RCC 7860 (cell line): ENCODE data around the gene PRRC1.

Experiments used
- DNase-seq: peaks from one replicate; pipeline ENCODE4 v3.0.0-alpha.2; 2015; ENCODE audit warnings: low spot score
- FAIRE-seq: peaks from 2 replicates; lab custom pipeline; 2012; peaks lifted over from hg19 to GRCh38; lab: Jason Lieb, UNC

The PRRC1 gene

DNA sequence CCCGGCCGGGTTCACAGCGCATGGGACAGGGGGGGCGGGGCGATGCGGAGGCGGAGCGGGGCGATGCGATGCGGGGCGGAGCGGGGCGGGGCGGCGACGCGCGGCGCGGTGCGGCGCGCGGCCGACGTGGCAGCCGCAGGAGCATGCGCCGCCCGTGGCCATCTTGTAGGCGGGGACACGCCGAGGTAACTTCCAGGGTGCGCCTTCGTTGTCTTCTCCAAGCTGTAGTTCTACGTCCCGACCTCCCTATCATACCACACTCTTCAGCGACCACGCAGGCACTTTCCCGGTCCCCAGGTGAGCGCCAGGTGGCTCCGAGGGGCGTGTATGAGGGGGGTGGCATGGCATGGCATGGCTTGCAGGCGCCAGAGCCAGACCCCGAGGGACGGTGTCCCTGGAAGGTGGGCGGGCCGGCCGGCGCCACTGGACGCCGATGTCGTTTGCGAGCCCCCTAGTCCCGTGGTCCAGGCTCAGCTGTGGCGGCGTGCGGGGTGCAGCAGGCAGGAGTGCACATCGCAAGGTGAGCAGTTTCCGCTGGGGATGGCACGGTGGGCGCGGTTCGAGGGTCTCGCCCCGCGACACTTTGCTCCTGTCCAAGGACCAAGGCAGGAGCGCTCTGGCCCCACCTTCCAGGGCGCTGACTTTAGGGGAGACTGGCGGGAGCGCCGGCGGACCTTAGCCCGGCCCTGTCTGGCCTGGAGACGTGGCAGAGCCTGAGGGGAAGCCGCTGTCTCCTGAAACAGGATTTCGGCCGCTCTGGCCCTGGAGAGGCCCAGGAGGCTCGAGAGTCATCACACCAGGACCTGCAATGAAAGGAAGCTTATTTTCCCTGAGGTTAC, at the start of gene PRRC1:
Gene PRRC1 (plus strand): TSS at position 161 of the 839 bp plus-strand sequence. CDS start 5,840 bp downstream, outside the sequence.
- FAIRE-seq (no peak), DNase-seq (peak; percentile 65)

DNA sequence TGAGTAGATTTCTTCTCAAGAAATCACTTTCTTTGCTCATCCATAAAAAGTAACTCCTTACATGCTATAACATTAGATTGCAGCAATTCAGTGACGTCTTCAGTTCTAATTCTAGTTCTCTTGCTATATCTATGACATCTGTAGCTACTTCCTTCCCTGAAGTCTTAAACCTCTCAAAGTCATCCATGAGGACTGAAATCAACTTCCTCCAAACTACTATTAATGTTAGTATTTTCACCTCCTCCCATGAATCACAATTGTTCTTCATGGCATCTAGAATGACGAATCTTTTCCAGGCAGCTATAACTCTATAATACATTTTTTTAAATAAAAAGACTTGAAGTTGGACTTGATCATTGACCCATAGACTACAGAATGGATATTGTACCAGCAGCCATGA, 46.2 kb upstream of the PRRC1 start:
- FAIRE-seq: no peak

DNA sequence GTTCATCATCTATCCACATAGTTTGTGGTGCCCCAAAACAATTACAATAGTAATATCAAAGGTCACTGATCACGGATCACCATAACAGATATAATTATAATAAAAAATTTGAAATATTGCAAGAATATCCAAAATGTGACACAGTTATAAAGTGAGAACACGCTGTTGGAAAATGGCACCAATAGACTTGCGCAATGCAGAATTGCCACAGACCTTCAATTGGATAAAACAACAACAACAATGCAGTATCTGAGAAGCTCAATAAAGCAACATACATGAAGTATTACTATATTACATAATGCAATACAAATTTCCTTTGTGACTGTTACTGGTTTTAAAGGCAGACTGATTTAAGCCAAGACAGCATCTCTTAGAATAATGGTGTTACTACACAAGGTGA, 44.7 kb upstream of the PRRC1 start:
- DNase-seq (no peak), FAIRE-seq (no peak)

More for the DNA sequence above, 46.2 kb upstream of the PRRC1 start:
- DNase-seq: no peak

DNA sequence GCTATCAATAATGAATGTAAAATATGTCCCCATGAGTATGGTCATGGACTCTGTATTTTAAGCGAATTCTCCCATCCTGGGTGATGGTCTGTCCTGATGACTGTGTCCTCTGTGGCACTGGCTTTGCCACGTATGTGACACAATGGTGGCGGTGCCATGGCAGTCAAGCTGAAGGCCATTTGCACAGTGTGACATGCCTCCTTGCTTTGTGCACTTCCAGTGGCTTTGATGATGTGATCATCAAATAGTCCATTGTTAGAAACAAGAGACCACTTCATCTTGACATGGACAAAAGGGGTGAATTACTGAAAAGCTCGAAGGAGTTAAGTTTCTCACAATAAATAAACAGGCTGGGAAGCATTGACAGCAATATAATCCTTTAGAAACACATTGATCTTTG, 31.0 kb upstream of the PRRC1 start:
- FAIRE-seq (no peak), DNase-seq (no peak)

DNA sequence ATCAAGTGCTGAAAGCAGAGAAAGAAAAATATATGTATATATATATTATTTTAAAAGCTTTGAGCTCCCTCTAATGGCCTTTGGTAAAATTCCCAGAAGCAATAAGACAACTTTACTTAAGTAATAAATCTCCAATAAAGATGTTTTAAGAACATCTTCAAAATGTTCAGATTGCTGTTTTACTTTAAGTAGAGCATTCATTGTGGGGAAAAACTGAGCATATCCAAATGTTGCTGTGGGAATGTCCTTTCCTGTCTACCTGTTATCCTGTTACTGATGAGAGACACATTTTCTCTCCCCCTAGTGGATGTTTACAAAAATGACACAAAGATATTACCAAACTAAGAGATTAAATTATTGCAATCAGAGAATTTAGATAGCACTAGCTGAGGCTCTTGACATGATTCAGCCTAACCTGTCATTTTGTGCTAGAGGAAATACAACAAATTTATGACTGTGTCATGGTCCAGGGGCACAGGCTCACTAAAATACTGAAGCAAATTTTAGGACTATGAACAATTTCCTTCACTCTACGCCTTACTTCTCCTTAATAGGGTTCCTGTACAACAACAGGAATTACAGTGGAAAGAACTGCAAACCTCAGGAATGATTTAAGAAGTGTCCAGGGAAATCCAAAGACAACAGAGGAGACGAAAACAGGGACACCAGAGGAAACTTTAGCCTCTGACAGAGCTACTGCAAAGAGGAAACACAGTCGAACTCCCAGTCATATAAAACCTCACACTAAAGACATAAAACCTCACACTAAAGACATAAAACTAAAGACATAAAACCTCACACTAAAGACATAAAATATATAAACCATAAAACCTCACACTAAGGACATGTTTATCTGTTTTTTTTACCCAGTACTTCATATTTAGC, 24.3 kb upstream of the PRRC1 start:
- DNase-seq (peak; percentile 60), FAIRE-seq (peak; percentile 81)

DNA sequence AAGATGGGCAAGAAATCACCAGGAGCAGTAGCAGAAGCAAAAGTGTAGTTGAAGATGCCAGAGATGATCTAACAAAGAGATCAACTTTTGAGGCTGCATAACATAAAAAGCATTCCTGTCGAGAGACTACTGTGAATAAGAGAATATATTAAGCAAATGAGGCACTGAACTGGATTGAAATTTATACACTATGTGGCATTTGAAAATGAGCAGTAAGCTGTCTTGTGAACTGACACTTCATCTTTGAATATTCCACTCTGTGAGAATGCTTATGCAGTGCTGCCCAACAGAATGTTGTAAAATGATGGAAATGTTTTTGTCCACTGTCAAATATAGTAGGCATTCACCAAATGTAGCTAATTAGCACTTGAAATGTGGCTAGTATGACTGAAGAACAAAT, 18.9 kb upstream of the PRRC1 start:
- FAIRE-seq: no peak
- no peak for DNase-seq

DNA sequence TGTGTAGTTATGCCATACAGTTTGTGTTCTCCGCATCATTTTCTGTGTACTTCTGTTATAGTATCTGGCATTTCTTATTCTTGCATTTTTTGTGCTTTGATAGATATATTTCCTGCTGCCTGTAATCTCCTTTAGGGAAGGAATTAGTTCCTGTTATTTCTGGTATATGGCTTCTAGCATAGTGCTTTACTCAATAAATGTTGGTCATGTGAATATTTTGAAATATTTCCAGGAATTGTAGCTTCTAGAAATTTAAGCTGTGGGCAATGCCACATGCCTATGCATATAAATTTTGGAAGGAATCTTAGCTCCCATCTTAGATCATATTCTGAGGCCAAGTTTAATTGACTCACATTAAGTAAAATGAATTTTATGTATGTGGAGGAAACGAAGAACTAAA, 11.5 kb upstream of the PRRC1 start:
- DNase-seq: no peak
- no peak for FAIRE-seq

DNA sequence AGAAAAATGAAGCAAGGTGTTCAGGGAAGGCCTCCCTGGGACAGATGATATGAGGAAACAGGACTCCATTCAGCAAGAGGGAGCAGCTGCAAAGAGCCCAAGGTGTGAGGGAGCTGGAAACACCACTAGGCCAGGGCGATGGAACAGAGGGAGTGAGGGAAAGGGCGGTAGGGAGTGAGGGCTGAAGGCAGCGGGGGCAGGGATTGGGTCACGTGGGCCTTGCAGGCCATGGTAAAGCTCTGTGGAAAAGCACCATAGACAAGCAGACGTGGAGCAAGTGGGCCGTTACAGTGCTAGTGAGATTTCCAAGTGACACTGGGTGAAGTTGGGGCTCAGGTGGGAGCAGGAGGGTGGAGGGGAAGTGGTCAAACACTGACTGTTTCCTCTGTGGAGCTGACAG, 10.8 kb upstream of the PRRC1 start:
- DNase-seq (no peak), FAIRE-seq (no peak)

DNA sequence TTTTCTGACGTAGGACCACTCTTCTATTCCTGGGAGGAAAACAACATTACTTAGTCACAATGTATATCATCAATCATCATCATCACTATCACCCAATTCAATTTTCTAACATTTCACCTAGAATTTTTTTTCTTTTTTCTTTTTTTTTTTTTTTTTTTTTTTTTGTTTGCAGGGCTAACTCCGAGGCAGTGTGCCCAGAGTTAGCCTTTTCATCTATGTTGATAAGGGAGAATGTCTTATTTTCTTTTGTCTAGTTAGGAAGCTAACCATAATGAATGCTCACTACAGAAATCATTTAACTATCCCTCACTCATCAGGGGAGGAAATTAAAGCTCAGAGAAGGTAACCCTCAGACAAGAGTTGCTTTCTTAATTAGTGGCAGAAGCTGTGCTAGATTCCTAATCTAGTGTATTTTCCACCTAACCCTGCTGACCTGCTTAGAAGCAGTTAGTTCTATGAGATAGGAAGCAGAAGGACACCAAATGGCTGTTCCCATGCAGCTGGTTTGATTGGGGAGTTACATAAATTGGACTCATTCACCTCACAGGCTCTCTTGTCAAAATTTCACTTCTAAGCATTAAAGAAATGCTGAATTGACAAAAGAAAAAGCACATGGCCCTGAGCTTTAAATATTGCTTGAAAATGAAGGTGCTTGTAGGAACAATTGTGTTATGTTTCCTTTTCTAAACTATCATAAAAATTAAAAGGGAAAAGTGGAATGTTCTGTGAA, 8.6 kb upstream of the PRRC1 start:
- FAIRE-seq (no peak), DNase-seq (no peak)

DNA sequence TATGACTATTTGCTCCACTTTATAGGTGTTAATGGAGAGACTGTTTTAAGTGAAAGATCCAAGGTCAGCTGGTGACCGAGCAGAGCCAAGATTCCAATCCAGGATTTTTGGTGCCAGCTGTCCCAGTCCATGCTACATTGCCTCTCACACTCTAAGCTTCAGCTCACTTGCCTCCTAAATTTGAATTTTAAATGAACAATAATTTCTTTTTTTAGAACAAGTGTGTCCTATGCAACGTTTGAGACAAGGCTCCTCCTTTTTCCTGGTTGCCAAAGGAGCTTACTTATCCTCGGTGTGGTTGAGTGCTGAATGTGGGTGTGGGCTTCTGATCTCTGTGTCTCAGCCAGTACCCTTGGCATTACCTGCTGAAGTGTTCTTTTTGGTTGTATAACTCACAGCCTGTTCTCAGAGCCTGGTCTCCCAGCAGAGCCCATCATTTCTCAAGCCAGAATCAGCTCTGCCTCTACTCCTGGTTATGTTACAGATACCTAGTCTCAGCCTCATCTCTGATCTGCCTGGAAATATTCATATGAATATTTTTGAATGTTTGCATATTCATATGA, 4.0 kb upstream of the PRRC1 start:
- FAIRE-seq (no peak), DNase-seq (no peak)

DNA sequence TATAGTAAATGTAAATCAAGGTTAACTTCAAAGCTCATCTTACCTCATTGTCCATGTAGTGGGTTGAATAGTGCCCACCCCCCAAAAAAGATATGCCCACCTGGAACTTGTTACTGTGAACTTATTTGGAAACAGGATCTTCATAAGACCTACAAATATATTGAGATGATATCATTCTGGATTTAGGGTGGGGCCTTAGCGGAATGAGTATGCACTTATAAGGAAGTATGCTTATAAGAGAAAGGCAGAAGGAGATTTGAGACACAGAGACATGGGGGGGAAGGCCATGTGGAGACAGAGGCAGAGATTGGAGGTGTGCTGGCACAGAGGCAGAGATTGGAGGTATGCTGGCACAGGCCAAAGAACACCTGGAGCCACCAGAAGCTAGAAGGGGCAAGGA, 2.6 kb upstream of the PRRC1 start:
- FAIRE-seq: no peak
- DNase-seq: no peak

DNA sequence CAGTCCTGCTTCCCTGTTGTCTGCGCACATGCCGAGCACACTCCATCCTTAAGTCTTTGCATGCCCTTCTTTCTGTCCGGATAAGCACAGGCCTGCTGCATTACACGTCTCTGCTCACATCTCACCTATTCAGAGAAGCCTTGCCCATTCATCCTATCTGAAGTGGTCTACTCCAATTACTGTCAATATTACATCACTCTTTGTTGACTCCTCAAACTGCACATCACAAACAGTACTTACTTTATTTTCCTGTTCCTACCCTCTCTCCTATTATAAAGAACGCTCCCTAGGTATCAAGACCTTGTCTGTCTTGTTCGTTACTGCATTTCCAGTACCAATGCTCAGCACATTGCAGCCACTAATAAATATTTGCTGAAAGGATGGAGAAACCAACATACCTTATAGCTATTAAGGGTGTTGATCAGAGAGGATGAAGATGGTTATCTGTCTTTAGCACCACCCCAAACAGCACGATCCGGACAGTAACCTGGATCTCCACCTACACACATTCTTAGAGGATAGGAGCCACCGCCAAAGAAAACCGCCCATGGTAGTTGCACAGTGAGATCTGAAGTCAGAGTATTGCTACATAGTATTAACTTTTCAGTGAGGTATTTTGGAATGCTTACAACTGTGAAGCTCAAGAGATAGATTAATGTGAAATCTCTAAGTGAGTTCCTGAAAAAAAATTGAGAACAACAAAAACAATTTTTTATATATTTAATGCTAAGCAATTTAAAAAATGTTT, 1.6 kb upstream of the PRRC1 start:
- DNase-seq (no peak), FAIRE-seq (no peak)

DNA sequence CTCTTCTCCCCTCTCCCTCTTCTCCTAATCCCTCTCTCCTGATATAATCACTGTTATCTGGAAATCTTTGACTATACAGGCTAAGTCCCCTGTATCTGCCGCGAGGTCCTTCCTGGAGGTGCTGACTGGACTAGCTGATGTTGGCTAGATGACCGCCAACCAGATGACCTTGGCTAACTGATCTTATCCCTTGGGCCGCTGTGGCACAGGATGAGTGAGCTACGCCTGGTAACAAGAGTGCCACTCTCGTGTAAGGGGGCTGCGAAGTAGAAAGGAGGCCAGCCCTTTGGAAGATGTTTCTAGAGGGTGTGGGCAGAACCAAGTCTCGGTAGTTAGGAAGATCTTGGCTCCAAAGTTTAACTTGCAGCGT, 345 bp upstream of the PRRC1 start:
- DNase-seq: peak; percentile 47
- no peak for FAIRE-seq

DNA sequence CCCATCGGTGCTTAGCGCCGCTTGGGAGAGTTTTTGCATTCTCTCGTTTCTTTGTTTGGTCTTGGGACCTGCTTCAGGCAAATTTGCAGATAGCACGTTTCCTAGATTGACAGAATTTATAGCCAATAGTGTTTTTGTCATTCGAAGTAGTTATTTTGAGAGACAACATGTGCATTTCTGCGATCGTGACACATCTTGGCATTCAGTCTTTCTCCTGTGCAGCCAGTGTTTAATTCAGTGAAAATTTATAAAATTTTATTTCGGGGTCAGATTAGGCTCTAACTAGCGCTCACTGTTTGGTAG, 830 bp downstream of the PRRC1 start:
- FAIRE-seq (no peak), DNase-seq (no peak)

DNA sequence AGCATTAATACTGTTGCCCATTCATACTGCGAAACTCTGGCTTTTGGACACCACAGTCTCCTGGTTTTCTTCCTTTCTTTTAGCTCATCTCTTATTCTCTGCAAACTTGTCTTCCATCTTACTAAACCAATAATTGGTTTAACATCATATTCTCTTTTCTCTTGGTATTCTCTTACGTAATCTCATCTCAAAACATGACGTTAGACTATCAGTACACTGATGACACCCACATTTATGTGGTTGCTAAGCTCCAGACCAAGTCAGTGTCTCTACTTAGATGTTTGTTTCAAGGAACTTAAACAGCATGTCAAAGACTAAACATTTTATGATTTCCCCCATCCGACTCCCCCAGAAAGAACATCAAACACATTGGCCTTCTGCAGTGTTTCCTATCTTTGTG, 2.1 kb downstream of the PRRC1 start:
- FAIRE-seq (no peak), DNase-seq (no peak)

DNA sequence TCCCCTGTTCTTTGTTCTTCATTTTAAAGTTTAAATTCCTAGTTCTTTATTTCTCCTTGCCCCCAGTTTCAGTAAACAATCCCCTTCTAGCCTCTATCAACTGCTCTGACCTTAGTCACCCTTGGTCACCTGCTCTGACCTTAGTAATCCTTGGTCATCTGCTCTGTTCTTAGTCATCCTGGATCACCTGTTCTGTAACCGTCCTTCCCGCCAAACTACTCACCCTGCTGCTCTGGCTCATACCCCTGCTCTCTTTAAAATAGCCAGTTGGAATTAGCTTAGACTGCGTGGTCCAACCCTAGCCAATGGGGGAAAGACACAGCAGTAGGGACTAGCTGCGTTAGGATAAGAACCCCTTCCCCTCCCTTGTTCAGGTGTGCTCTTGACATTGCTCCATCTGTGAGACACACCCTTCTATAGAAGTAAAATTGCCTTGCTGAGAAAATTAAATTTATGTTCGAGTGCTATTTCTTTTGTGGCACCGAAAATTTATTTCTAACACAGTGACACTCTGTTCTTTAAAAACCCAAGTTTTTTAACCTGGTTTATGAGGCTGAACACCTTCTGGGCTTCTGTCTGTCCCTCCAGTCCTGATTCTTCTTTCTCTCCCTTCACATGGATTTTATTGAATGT, 3.8 kb downstream of the PRRC1 start:
- no peak for DNase-seq
- no peak for FAIRE-seq

DNA sequence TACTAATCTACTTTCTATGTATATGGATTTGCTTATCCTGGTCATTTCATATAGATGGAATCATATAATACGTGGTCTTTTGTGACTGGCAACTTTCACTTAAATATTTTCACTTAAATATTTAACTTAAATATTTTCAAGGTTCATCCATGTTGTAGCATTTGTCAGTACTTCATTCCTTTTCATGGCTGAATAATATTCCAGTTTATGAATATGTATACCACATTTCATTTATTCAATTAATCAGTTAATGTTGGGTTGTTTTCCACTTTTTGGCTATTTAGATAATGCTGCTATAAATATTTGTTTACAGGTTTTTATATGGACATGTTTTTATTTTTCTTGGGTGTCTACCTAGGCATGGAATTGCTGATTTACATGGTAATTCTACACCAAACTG, 7.7 kb downstream of the PRRC1 start:
- FAIRE-seq: no peak
- DNase-seq: no peak

DNA sequence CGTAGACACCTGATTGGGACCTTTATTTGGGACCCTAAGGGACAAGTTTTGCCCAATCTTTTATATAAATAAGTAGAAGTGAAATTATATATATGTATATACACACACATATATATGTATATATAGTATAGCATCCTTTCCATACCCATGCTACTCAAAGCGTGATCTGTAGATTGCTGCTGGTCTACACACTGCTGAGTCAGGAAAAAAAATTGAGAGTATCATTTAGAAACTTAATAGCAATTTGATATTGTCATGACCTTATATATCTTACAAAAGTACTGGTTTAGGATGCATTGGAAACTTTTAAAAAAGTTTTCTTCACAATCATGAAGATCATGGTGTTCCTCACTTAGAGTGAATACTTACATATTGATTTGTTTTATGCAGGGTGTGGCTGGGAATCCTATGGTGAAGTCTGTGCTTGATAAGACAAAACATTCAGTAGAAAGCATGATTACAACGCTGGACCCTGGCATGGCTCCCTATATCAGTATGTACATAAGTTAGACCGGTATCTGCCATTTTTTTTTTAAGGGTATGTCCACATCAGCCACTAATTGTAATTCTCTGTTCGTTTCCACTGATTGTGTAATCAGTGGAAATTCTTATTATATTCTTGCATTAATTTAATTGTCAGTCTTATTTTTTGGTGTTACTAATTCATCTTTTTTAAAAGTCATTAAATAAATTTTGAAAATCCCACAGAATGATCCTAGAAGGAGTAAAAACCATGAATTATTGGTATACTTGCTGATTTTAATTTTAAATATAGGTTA, 12.7 kb downstream of the PRRC1 start:
- DNase-seq: no peak
- FAIRE-seq: no peak

DNA sequence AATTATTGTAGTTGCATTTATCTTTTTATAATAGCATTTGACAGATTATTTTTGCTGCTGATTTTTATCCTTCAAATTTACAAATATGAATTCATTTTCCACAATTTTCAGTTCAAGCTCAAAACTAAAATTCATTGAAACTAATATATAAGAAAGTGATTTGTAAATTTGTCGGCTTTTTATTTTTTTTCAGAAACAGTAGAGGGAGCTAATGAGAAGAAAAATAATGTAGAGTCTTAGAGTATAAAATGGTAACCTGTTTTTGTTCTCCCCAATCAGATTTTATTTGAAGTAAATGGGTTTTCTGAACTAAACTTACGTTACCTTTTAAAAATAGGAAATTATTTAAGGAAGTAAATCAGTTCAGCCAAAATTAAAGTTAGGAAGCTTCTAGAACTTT, 19.2 kb downstream of the PRRC1 start:
- DNase-seq (no peak), FAIRE-seq (peak; percentile 80)
